Posterior vena cava (tissue), 2 donors: ENCODE data around the gene CAAP1. TPM values are rescaled to one million over a fixed set of nuclear protein-coding genes. Genes with fewer than 3 reads are reported as not detected.
"Not testable (repeated sequence)": the region's sequence is repeated elsewhere in the genome, so short reads cannot be mapped to it uniquely, and the experiment has no call there.

Experiments used
- DNase-seq: peaks from one replicate; pipeline ENCODE4 v3.0.0-alpha.2; 2020; ENCODE audit warnings: low spot score
- intact Hi-C, 2 donors: fragments of 100-400 bp; cut with DNase I; formaldehyde crosslinking; loops; one replicate each; pipeline versions ENCODE4 v1.14.1 to v1.14.2; 2022 to 2023
- long read RNA-seq, 2 donors: library from polyadenylated mRNA; unstranded; transcript quantifications; one replicate each; pipeline ENCODE4 v2.0.0, GENCODE V29; 2020 to 2021
- total RNA-seq, 2 donors: library from RNA; stranded (reverse); fragmentation: NEBNext Ultra II Directional; extraction: Animal tissue kit (Norgen Biotek cat#: 25700); gene quantifications; one replicate each; pipeline ENCODE4 v1.2.1, GENCODE V29; 2021
- donor health status: DM: yes; HTN: yes; CAD: no.
- donor health status: DM: yes; HTN: yes; CAD: no.

CAAP1 gene
- 10 to 100 TPM; 10.3 to 12.2 TPM for total RNA-seq
- long read RNA-seq, donor 1, partial matches to known transcripts: 2 of 7 reads
- long read RNA-seq, donor 1, other reads (novel, unspliced or antisense): 1 of 7 reads
- long read RNA-seq, donor 2, transcript CAAP1-201 (6 exons, 2,791 nt): major isoform, 12 of 23 reads
- long read RNA-seq, donor 2, partial matches to known transcripts: 9 of 23 reads
- long read RNA-seq, donor 2, other reads (novel, unspliced or antisense): 2 of 23 reads

GRCh38 chr9:26892251-26893029 is at the start of gene CAAP1:
Gene CAAP1 (minus strand): TSS chr9:26892802. CDS start chr9:26892715, 87 bp downstream.
- DNase-seq: peak; percentile 98
- intact Hi-C loops: loop anchor here in 1 of 2 donors (5.0 kb wide), 1 partner anchor 55 kb away; the partner anchor contains the start of gene PLAA

DNA sequence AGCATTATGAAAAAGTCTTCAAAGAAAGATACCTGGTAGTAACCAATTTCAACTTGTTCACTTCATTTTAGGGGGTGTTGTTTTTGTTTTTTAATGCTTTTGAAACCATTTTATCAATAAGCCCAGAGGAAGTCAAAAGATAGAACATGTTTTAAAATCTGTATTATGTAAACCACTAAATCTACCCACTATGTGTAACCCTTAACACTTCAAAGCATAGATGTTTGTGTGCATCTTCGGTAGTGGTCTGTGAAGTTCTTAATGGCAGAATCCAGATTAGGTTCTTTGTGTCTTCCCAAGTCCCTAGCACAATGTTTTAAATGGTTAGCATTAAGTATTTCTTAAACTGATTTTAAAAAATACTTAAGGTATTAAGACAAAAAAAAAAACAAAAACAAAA is 48.2 kb upstream of the CAAP1 start:
- intact Hi-C loops: no loop called here
- DNase-seq: no peak

DNA sequence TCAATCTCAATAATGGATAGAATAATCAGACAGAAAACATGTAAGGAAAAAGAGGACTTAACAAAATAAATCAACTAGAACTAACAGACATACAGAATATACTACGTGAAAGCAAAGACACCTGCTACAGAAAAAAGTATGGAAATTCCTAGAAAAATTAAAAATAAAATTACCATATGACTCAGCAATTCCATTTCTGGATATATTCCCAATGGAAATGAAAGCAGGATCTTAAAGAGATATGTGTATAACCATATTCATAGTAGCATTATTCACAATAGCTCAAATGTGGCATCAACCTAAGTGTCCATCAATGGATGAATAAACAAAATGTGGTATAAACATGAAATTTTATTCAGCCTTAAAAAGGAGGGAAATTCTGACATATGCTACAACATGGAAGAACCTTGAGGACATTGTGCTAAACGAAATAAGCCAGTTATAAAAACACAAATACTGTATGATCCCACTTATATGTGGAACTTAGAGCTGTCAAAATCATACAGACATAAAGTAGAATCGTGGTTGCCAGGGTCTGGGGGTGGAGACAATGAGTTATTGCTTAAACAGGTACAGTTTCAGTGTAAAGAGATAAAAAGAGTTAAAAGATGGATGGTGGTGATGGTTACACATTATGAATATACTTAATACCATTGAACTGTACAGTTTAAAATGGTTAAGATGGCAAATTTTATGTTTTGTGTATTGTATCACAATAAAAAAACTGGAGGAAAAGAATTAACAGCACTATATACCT is 47.5 kb upstream of the CAAP1 start:
- intact Hi-C loops: no loop called here
- DNase-seq: no peak

DNA sequence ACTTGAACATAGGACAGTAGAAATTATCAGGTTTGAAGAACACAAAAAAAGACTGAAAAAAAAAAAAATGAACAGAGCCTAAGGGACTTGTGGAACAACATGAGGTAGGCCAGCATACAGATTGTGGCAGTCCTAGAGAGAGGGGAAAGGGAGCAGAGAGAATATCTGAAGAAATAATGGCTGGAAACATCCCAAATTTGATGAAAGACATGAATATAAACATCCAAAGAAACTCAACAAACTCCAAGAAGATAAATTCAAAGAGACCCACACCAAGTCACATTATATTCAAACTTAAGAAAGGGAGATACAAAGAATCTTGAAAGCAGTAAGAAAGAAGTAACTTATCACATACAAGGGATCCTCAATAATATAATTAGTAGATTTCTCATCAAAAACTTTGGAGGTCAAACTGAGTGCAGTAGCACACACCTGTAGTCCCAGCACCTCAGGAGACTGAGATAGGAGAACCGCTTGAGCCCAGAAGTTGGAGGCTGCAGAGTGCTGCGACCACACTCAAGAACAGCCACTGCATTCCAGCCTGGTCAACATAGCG is 45.3 kb upstream of the CAAP1 start:
- intact Hi-C loops: no loop called here

GRCh38 chr9:26935847-26936246 is 43.2 kb upstream of the CAAP1 start:
- no peak for DNase-seq
- intact Hi-C loops: no loop called here

More for the DNA sequence above, 45.3 kb upstream of the CAAP1 start:
- no peak for DNase-seq

DNA sequence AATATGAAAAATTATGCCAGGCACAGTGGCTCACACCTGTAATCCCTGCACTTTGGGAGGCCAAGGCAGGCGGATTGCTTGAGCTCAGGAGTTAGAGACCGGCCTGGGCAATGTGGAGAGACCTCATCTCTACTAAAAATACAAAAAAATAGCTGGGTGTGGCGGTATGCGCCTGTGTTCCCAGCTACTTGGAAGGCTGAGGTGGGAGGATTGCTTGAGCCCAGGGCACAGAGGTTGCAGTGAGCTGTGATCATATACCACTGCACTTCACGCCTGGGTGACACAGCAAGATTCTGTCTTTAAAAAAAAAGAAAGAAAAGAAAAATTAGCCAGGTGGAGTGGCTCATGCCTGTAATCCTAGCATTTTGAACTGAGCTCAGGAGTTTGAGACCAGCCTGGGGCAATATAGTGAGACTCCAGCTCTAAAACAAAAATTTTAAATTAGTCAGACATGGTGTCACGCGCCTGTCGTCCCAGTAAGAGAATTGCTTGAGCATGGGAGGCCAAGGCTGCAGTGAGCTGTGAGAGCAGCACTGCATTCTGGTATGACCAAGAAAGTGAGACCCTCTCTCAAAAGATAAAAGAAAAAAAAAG is 36.4 kb upstream of the CAAP1 start:
- no peak for DNase-seq
- intact Hi-C loops: no loop called here

DNA sequence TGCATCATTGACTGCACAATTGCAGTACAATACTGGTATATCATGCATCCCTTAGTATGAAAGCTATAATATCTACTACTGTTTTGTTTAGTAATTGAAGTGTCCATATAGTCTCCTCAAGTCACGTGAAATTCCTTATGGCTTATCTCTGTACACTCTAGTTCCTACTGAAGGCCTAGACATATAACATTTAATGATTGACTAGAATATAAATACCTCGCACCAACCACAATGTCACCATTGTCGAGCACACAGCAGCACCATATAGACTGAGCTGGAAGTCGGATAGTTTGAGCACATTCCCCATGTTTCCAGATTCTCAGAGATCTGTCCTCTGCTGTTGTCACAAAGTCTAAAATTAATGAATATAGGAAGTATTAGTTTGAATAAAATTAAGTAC is 33.0 kb upstream of the CAAP1 start:
- intact Hi-C loops: no loop called here
- no peak for DNase-seq

DNA sequence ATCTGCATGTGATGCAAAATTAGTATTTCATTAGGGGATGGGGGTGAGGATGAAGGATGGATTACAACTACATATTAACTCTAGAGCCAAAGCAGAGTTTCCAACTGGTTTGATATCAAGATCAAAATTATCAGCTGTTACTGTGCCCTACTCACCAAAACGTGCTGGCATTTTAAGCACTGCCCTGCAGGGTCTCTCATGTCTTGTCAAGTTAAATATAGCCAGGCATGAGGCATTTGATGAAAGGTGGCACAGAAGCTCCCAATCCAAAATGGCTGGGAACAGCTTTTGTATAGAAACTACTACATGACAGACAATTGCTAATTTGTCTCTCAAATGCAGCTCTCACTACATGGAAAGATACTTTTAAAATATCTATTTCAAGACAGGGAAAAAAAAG is 27.1 kb upstream of the CAAP1 start:
- no peak for DNase-seq
- intact Hi-C loops: no loop called here

DNA sequence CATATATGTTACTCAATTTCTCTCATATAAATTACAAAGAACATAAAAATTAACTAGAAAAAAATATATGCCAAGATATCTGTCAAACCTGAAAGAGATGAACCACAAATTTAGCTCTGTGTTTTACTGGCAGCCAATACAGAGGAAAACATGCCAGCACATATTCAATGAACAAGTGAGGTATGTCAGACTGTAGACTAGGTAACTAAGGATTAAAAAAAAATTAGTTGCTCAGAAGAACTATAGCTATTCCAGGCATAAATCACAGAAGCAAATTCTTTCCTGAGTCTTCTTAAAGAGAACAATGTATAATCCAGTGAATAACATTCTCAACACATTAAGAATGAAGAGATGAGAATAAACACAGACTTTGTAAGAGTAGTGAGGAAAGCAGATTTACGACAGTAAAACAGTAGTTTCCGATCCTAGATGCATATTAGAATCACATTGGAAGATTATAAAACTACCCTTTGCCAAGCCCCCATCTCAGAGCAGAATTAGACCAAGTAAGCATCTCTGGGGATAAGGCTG is 20.6 kb upstream of the CAAP1 start:
- intact Hi-C loops: no loop called here

DNA sequence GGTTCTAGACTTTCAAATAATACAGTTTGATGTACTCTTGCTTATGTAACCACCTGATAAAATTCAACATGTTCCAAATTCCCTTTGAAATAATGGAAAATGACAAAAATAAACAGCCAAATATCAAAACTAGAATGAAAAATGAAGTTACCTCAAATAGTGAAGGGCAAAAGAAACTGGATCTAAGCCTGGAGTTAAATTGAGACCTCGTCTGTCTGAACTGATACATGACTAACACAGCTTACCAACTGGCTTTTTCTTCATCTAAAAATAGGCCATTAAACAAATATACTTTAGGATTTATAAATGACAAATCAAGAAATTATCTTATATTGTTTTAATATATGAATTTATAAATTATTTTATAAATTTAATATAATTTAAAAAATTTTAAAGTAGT is 12.1 kb upstream of the CAAP1 start:
- intact Hi-C loops: no loop called here
- no peak for DNase-seq

More for the DNA sequence above, 20.6 kb upstream of the CAAP1 start:
- no peak for DNase-seq

DNA sequence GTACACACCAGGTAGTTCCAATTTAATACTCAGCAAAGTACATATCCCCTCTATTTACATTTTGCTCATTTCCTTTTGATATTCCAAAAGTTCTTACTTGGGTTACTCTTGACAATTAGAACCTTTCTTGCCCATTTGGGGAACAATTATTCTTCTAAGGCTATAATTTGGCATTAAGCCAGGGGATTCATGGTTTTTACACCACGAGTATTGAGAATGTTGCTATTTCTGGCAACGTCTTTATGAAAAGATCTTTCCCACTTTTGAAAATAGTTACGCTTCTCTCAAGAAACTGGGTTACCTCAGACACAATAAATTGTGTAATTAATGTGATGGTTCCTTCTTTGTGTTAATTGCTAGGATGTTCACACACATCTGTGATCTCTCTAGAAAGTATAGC is 11.5 kb upstream of the CAAP1 start:
- DNase-seq: no peak
- intact Hi-C loops: no loop called here

DNA sequence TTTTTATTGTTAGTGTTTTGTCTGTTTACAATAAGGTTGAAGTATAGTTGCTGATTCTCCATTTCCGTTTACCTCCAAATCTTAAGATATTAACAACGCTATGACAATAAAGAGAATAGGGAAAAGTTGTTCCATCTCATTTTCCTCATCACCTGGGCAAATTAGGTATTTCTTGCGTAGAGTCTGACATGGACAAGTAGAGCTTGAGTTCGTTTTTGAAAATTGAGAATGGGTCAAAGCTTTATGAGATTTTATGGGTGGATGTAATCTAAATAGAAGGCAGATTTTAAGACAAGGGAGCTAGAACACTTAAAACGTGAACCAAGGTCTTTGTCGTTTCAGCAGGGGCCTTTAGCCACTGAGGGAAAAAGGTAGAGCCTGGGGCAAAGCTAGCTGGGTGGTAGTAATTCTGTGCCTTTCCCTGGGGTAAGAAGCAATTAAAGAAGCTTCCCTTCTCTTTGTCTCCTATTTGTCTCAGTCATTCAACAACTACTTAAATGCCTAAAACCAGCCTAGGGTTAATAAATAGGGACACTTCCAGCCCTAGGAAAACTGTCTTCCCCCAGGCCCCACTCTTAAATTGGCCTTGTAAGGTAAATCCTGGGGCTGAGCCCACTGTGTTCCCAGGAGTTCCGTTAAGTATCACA is 551 bp upstream of the CAAP1 start:
- intact Hi-C loops: loop anchor here in 1 of 2 donors (5.0 kb wide), 1 partner anchor 54 kb away; the partner anchor contains the start of gene PLAA
- DNase-seq: no peak

DNA sequence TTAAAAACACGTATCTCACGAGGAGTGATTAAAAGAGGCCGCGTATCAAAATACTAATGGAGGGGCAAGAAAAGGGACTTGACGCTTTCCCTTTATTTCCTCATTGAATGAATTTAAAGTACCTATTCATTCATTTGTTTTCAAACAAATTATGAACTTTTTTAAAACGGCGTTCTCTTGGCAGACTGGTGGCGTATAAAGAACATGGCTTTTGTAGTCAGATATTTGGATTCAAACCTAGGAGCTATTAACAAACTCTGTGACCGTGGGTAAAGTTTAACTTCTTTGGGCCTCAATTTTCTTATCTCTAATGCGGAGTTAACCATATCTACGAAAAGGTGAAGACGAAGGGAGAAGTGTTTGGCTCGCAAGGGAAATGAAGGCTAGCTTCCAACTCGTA is 876 bp downstream of the CAAP1 start:
- intact Hi-C loops: loop anchor here in 1 of 2 donors (5.0 kb wide), 1 partner anchor 56 kb away; the partner anchor contains the start of gene PLAA

DNA sequence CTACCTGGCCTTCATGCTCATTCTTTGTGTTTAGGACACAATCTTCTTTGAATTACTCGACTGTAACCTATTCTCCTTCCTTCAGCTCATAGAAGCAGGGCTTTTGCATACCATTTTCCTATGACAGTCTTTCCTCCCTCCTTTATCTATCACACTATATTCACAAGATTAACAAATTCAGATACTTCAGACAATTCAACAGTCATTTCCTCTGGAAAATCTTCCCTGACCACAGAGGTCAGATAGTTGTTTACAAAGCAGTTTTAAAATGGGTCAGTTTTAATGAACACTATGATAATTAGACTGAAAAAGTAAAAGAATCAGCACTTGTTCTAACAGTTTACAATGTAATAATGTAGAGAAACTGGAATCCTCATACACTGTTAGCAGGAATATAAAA is 4.3 kb downstream of the CAAP1 start:
- intact Hi-C loops: no loop called here
- no peak for DNase-seq

More for the DNA sequence above, 876 bp downstream of the CAAP1 start:
- no peak for DNase-seq

- intact Hi-C loops: no loop called here
- no peak for DNase-seq
These were observed 10.4 kb downstream of the CAAP1 start for GRCh38 chr9:26882154-26882553.

- intact Hi-C loops: no loop called here
- no peak for DNase-seq
These were observed 12.3 kb downstream of the CAAP1 start for GRCh38 chr9:26880262-26880661.

DNA sequence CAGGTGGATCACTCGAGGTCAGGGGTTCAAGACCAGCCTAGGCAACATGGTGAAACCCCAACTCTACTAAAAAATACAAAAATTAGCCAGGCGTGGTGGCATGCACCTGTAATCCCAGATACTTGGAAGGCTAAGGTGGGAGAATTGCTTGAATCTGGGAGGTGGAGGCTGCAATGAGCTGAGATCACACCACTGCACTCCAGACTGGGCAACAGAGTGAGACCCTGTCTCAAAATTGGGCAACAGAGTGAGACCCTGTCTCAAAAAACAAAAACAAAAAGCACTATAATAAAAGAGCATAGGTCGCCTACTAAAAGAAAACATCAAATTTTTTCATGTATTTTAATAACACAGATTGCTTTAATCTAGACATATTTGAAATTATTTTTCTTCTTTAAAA is 17.4 kb downstream of the CAAP1 start:
- intact Hi-C loops, DNase-seq: not testable (repeated sequence)

- no peak for DNase-seq
- intact Hi-C loops: no loop called here
These were observed 22.3 kb downstream of the CAAP1 start for GRCh38 chr9:26870292-26870691.

GRCh38 chr9:26863074-26863473 is 29.5 kb downstream of the CAAP1 start:
- DNase-seq: no peak
- intact Hi-C loops: no loop called here
